ENCODE measurements around the gene ZNF782. TPM values are rescaled to one million over a fixed set of nuclear protein-coding genes. Genes with fewer than 3 reads are reported as not detected.

The ZNF782 gene
- total RNA-seq, 1 donor from 2014 or later = 6.5 TPM

DNA sequence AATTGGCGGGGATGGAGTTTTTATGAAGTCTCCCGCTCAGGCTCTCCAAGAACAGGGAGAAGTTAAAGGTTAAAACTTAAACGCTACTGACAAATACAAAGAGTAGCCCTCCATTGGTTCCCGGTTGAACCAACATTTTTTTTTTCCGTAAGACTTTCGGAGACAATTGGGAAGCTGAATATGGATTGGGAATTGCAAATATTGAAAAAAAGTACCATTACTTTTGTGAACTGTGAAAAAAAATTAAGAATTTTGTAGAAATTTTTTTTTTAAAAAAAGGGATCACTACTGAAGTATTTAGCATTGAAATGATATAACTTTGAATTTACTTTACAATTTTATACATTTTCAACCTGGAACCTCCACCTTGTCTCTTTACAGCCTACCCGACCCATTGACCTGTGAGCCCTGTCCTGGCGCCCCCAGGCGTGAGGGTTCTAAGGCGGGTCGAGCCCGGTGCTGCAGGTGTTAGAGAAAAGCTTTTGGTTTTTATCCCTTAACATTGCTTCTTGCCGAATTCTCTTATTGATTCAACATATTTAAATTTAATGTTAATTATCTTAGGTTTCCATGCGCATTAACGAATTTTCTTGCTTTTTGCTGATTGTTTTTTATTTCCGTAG, 448 bp upstream of the ZNF782 start:
- Mint-ChIP-seq H3K36me3 (ENCODE audit: low read depth, unreplicated experiment) (peaks cover 9% of the 10 kb centered on the region), H3K9me3 (ENCODE audit: unreplicated experiment) (no peaks in the 10 kb centered on the region), H3K4me1 (ENCODE audit: unreplicated experiment) (peaks cover 17% of the 10 kb centered on the region), H3K27me3 (ENCODE audit: unreplicated experiment) (peaks cover 3% of the 10 kb centered on the region), H3K4me3 (ENCODE audit: unreplicated experiment) (peak overlapping the region; percentile 99), H3K27ac (ENCODE audit: unreplicated experiment) (no peak overlapping the region)
- DNase-seq (ENCODE audit: low spot score) = no peak
- TF ChIP-seq, protein P1, sequence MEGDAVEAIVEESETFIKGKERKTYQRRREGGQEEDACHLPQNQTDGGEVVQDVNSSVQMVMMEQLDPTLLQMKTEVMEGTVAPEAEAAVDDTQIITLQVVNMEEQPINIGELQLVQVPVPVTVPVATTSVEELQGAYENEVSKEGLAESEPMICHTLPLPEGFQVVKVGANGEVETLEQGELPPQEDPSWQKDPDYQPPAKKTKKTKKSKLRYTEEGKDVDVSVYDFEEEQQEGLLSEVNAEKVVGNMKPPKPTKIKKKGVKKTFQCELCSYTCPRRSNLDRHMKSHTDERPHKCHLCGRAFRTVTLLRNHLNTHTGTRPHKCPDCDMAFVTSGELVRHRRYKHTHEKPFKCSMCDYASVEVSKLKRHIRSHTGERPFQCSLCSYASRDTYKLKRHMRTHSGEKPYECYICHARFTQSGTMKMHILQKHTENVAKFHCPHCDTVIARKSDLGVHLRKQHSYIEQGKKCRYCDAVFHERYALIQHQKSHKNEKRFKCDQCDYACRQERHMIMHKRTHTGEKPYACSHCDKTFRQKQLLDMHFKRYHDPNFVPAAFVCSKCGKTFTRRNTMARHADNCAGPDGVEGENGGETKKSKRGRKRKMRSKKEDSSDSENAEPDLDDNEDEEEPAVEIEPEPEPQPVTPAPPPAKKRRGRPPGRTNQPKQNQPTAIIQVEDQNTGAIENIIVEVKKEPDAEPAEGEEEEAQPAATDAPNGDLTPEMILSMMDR (IDR thresholded peaks at IDR 0.05; ENCODE audit: unreplicated experiment) = no peak

DNA sequence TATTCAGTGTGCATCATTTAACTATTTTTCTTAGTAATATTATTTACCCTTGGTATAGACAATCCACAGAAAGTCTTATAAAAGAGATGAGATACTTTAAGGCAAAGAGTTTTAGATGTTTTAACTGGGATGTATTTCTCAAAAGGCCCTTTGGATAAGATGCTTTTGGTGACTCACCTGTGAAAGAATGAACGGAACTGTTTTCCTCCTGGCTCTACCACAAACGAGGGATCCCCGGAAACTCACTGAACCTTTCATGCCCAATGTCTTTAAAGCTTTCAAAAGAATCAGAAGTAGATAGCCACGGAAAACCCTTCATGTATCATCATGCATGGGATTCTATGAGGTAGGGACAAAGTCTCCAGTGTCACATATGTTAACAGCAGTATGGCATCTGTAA, 1.6 kb downstream of the ZNF782 start:
- Mint-ChIP-seq H3K36me3 (ENCODE audit: low read depth, unreplicated experiment) (peaks cover 19% of the 10 kb centered on the region), H3K4me3 (ENCODE audit: unreplicated experiment) (peak overlapping the region; percentile 99), H3K9me3 (ENCODE audit: unreplicated experiment) (no peaks in the 10 kb centered on the region), H3K4me1 (ENCODE audit: unreplicated experiment) (peaks cover 17% of the 10 kb centered on the region), H3K27me3 (ENCODE audit: unreplicated experiment) (peaks cover 3% of the 10 kb centered on the region), H3K27ac (ENCODE audit: unreplicated experiment) (no peak overlapping the region)
- TF ChIP-seq, protein P1 (IDR thresholded peaks at IDR 0.05; ENCODE audit: unreplicated experiment) = no peak
- no peak for DNase-seq (ENCODE audit: low spot score)

DNA sequence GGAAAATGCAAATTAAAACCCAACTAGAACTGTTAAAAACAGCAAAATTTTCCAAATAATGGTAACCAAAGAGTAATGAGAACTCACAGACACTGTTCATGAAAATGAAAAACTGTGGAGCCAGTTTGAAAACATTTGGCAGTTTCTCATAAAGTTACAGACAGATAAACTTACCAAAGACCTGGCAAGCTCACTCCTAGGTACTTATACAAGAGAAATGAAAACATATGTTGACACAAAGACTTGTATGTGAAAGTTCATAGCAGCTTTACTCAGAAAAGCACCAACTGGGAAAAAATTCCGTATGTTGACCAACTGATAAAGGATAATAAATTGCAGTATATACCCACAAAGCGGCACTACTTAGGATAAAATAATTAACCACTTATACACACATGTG, 10.3 kb downstream of the ZNF782 start:
- peaks cover 3% of the 10 kb centered on the region for H3K4me1 Mint-ChIP-seq (ENCODE audit: unreplicated experiment)
- peaks cover 41% of the 10 kb centered on the region for H3K36me3 Mint-ChIP-seq (ENCODE audit: low read depth, unreplicated experiment)
- H3K4me3 Mint-ChIP-seq (ENCODE audit: unreplicated experiment) = no peak overlapping the region
- H3K9me3 Mint-ChIP-seq (ENCODE audit: unreplicated experiment) = no peaks in the 10 kb centered on the region
- TF ChIP-seq, protein P1 (IDR thresholded peaks at IDR 0.05; ENCODE audit: unreplicated experiment) = no peak
- H3K27ac Mint-ChIP-seq (ENCODE audit: unreplicated experiment) = no peak overlapping the region
- no peaks in the 10 kb centered on the region for H3K27me3 Mint-ChIP-seq (ENCODE audit: unreplicated experiment)
- DNase-seq (ENCODE audit: low spot score) = no peak

DNA sequence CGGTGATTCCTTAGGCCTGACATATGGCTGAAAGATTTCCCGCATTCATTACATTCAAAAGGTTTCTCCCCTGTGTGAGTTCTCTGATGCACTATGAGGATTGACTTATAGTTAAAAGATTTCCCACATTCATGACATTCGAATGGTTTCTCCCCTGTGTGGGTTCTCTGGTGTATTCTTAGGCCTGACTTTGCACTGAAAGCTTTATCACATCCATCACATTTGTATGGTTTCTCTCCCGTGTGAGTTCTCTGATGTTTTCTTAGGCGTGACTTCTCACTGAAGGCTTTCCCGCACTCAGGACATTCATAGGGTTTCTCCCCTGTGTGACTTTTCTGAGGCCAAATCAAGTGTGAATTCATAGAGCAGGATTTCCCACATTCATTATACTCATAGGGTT, 35.8 kb downstream of the ZNF782 start:
- Mint-ChIP-seq H3K4me1 (ENCODE audit: unreplicated experiment) (no peaks in the 10 kb centered on the region), H3K27me3 (ENCODE audit: unreplicated experiment) (peaks cover 2% of the 10 kb centered on the region), H3K9me3 (ENCODE audit: unreplicated experiment) (peaks cover 59% of the 10 kb centered on the region), H3K4me3 (ENCODE audit: unreplicated experiment) (peak overlapping the region; percentile 79), H3K36me3 (ENCODE audit: low read depth, unreplicated experiment) (peaks cover 88% of the 10 kb centered on the region), H3K27ac (ENCODE audit: unreplicated experiment) (no peak overlapping the region)
- no peak for DNase-seq (ENCODE audit: low spot score)
- TF ChIP-seq, protein P1 (IDR thresholded peaks at IDR 0.05; ENCODE audit: unreplicated experiment) = no peak

DNA sequence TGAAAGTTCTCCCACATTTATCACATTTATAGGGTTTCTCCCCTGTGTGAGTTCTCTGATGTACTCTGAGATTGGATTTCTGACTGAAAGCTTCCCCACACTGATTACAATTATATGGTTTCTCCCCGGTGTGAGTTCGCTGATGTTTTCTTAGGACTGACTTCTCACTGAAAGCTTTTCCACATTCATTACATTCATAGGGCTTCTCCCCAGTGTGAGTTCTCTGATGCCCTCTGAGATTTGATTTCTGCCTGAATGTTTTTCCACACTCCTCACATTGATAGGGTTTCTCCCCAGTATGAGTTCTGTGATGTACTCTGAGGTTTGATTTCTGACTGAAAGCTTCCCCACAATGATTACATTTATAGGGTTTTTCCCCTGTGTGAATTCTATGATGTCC, 36.3 kb downstream of the ZNF782 start:
- TF ChIP-seq, protein P1 (IDR thresholded peaks at IDR 0.05; ENCODE audit: unreplicated experiment) = no peak
- Mint-ChIP-seq H3K4me3 (ENCODE audit: unreplicated experiment) (peak overlapping the region; percentile 79), H3K4me1 (ENCODE audit: unreplicated experiment) (no peaks in the 10 kb centered on the region), H3K27ac (ENCODE audit: unreplicated experiment) (no peak overlapping the region), H3K36me3 (ENCODE audit: low read depth, unreplicated experiment) (peaks cover 84% of the 10 kb centered on the region), H3K9me3 (ENCODE audit: unreplicated experiment) (peaks cover 61% of the 10 kb centered on the region), H3K27me3 (ENCODE audit: unreplicated experiment) (peaks cover 2% of the 10 kb centered on the region)
- no peak for DNase-seq (ENCODE audit: low spot score)
